GM12875 (cell line): ENCODE data around the gene ROBO1.

Source experiments
- H3K4me3 ChIP-seq: one replicate; pipeline ENCODE4 v1.5.1; 2011; ENCODE audit warnings: low read depth, low read length, control low read depth
- CTCF ChIP-seq: IDR thresholded peaks from 2 replicates; pipeline ENCODE4 v1.5.1; 2011; ENCODE audit warnings: low read depth, mild to moderate bottlenecking, control low read depth, inconsistent platforms, low read length, moderate library complexity, borderline replicate concordance; ENCODE audit not compliant: insufficient read depth

The ROBO1 gene

DNA sequence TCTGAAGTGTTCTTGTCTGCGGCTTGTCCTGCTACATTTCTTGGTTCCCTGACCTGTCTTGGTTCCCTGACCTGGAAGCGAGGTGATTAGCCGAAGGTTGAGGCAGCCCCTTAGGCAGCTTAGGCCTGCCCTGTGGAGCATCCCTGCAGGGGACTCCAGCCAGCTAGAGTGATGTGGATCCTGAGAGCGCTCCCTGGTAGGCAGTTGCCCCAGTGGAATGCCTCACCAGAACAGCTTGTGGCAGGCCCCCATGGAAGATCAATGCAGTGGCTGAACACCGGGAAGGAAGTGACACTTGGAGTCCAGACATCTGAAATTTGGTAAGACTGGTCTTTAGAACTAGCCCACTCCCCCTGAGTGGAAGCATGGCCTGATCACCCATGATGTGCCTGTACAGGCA is 5.5 kb upstream of the ROBO1 start:
- TF ChIP-seq CTCF, result no peak
- H3K4me3 ChIP-seq, result no peak overlapping the region

DNA sequence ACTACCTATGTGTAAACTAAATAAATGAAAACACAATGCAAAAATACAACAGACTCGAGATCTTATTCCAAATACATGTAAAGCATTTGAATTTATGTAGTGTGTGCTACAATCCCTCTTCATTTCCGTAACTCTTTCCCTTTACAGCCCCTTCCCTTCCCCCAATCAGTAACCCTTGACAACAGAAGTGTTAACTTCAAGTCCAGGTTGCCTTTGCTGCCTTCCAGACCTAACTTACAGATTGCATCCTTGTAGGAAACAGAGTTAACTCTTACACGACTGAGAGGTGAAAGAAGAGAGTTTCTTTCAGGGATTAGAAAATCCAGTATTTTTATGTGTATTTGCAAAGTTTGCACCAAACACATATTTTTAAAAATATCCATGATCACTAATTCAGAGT is 1.4 kb upstream of the ROBO1 start:
- no peak for TF ChIP-seq CTCF
- no peak overlapping the region for H3K4me3 ChIP-seq

- no peak for TF ChIP-seq CTCF
- H3K4me3 ChIP-seq, result no peak overlapping the region
Observed at GRCh38 chr3:79767194-79767904, 449 bp downstream of the ROBO1 start.

- H3K4me3 ChIP-seq, result no peak overlapping the region
- no peak for TF ChIP-seq CTCF
Observed at GRCh38 chr3:79766496-79767193, 1.2 kb downstream of the ROBO1 start.

GRCh38 chr3:79765911-79766310 is 1.9 kb downstream of the ROBO1 start:
- TF ChIP-seq CTCF, result no peak
- H3K4me3 ChIP-seq, result no peak overlapping the region

GRCh38 chr3:79761441-79761840 is 6.4 kb downstream of the ROBO1 start:
- H3K4me3 ChIP-seq, result no peak overlapping the region
- TF ChIP-seq CTCF, result no peak

- H3K4me3 ChIP-seq, result no peak overlapping the region
- no peak for TF ChIP-seq CTCF
Observed at GRCh38 chr3:79751703-79752102, 16.1 kb downstream of the ROBO1 start.
